SU-DHL-6 (cell line): ENCODE measurements around the gene PTPRC.

Experiments used
- H2AFZ ChIP-seq: fragments of 200-600 bp; sonication (generic); 2 replicates; pipeline ENCODE4 v1.6.1; 2014; ENCODE audit warnings: low read depth, mild to moderate bottlenecking, moderate library complexity, mixed read lengths, antibody characterized with exemption, low read length; ENCODE audit not compliant: severe bottlenecking
- H3F3A ChIP-seq: fragments of 200-600 bp; shearing (Covaris generic); 2 replicates; pipeline ENCODE4 v1.6.0; 2016; ENCODE audit warnings: antibody characterized with exemption, mild to moderate bottlenecking; ENCODE audit not compliant: insufficient read depth
- H3K27ac ChIP-seq: fragments of 200-600 bp; sonication (generic); 2 replicates; pipeline ENCODE4 v1.5.1; 2016; ENCODE audit warnings: low read depth, mild to moderate bottlenecking, low read length, moderate library complexity, mixed read lengths
- H3K27me3 ChIP-seq: fragments of 200-600 bp; sonication (generic), shearing (Covaris generic); 2 replicates; pipeline ENCODE4 v1.6.0; 2014; ENCODE audit warnings: mild to moderate bottlenecking, low read length
- H3K36me3 ChIP-seq: fragments of 200-600 bp; sonication (generic); 2 replicates; pipeline ENCODE4 v1.6.1; 2014; ENCODE audit warnings: mild to moderate bottlenecking, low read length, mixed read lengths
- H3K4me2 ChIP-seq: fragments of 300-600, 200-600 bp; shearing (Covaris generic), sonication (generic); 2 replicates; pipeline ENCODE4 v1.6.0; 2014; ENCODE audit warnings: low read length, low read depth, mild to moderate bottlenecking; ENCODE audit not compliant: poor library complexity, severe bottlenecking
- H3K4me3 ChIP-seq: fragments of 200-600 bp; sonication (generic); 2 replicates; pipeline ENCODE4 v1.5.1; 2014; ENCODE audit warnings: antibody characterized with exemption, low read length, mild to moderate bottlenecking, mixed read lengths; ENCODE audit not compliant: insufficient read depth, poor library complexity, severe bottlenecking
- H3K79me2 ChIP-seq: fragments of 200-600 bp; sonication (generic); 2 replicates; pipeline ENCODE4 v1.6.1; 2014; ENCODE audit warnings: mild to moderate bottlenecking, low read length, moderate library complexity; ENCODE audit not compliant: insufficient read depth
- H3K9ac ChIP-seq: fragments of 200-600 bp; sonication (generic); 2 replicates; pipeline ENCODE4 v1.7.0; 2014; ENCODE audit warnings: mild to moderate bottlenecking, low read length
- H3K9me2 ChIP-seq: fragments of 200-600 bp; sonication (generic); replicated peaks from 2 replicates; pipeline ENCODE4 v1.6.1; 2014; ENCODE audit warnings: low read length; ENCODE audit not compliant: insufficient read depth
- H3K9me3 ChIP-seq: fragments of 200-600 bp; sonication (generic); 2 replicates; pipeline ENCODE4 v1.6.1; 2014; ENCODE audit warnings: low read length, mixed read lengths; ENCODE audit not compliant: insufficient read depth
- H4K20me1 ChIP-seq: fragments of 200-600 bp; sonication (generic); 2 replicates; pipeline ENCODE4 v1.6.1; 2014; ENCODE audit warnings: low read depth, mild to moderate bottlenecking, antibody characterized with exemption, low read length, moderate library complexity, mixed read lengths
- EZH2phosphoT487 ChIP-seq: fragments of 200-600 bp; sonication (generic), shearing (Covaris generic); conservative IDR thresholded peaks from 2 replicates; pipeline ENCODE4 v1.6.1; 2018; ENCODE audit warnings: mild to moderate bottlenecking, antibody characterized with exemption, low read length, moderate library complexity, mixed read lengths
- TF ChIP-seq, protein P1 (sequence below): fragments of 200-600 bp; sonication (generic); IDR thresholded peaks from one replicate; pipeline ENCODE4 v1.5.1; 2017; ENCODE audit warnings: antibody characterized with exemption, mild to moderate bottlenecking, low read length, moderate library complexity; ENCODE audit not compliant: insufficient read depth, poor library complexity, severe bottlenecking

PTPRC gene

GRCh38 chr1:198797656-198798055 is 158.8 kb downstream of the PTPRC start:
- Histone ChIP-seq H3F3A (no peaks in the 10 kb centered on the region), H3K9me2 (no peaks in the 10 kb centered on the region), H3K9me3 (peaks cover 20% of the 10 kb centered on the region; the same call in 1 of the 2 replicates), H4K20me1 (no peaks in the 10 kb centered on the region), H3K36me3 (no peaks in the 10 kb centered on the region), H3K27ac (no peak overlapping the region), H3K79me2 (no peaks in the 10 kb centered on the region), H3K9ac (no peak overlapping the region), H3K4me3 (no peak overlapping the region), H3K27me3 (no peaks in the 10 kb centered on the region), H3K4me2 (no peak overlapping the region), H2AFZ (no peak overlapping the region)
- TF ChIP-seq EZH2phosphoT487 = no peak
- TF ChIP-seq, protein P1, sequence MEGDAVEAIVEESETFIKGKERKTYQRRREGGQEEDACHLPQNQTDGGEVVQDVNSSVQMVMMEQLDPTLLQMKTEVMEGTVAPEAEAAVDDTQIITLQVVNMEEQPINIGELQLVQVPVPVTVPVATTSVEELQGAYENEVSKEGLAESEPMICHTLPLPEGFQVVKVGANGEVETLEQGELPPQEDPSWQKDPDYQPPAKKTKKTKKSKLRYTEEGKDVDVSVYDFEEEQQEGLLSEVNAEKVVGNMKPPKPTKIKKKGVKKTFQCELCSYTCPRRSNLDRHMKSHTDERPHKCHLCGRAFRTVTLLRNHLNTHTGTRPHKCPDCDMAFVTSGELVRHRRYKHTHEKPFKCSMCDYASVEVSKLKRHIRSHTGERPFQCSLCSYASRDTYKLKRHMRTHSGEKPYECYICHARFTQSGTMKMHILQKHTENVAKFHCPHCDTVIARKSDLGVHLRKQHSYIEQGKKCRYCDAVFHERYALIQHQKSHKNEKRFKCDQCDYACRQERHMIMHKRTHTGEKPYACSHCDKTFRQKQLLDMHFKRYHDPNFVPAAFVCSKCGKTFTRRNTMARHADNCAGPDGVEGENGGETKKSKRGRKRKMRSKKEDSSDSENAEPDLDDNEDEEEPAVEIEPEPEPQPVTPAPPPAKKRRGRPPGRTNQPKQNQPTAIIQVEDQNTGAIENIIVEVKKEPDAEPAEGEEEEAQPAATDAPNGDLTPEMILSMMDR = no peak

- Histone ChIP-seq H3K4me3 (no peak overlapping the region), H3K9me2 (no peaks in the 10 kb centered on the region), H3K9me3 (peaks cover 20% of the 10 kb centered on the region; the same call in 1 of the 2 replicates), H3K4me2 (no peak overlapping the region), H3K79me2 (no peaks in the 10 kb centered on the region), H3F3A (no peaks in the 10 kb centered on the region), H3K9ac (no peak overlapping the region), H3K27ac (no peak overlapping the region), H3K27me3 (no peaks in the 10 kb centered on the region), H4K20me1 (no peaks in the 10 kb centered on the region), H3K36me3 (no peaks in the 10 kb centered on the region), H2AFZ (no peak overlapping the region)
- TF ChIP-seq, protein P1 = no peak
- TF ChIP-seq EZH2phosphoT487 = no peak
These were observed 160.1 kb downstream of the PTPRC start for GRCh38 chr1:198798923-198799386.

GRCh38 chr1:198805498-198806151 is 166.8 kb downstream of the PTPRC start:
- no peak for TF ChIP-seq EZH2phosphoT487
- TF ChIP-seq, protein P1 = no peak
- H3F3A ChIP-seq = no peaks in the 10 kb centered on the region
- no peaks in the 10 kb centered on the region for H3K36me3 ChIP-seq
- H3K4me2 ChIP-seq = no peak overlapping the region
- H3K79me2 ChIP-seq = no peaks in the 10 kb centered on the region
- H3K9me3 ChIP-seq = no peaks in the 10 kb centered on the region
- H3K27ac ChIP-seq = no peak overlapping the region
- no peak overlapping the region for H3K9ac ChIP-seq
- no peaks in the 10 kb centered on the region for H3K9me2 ChIP-seq
- no peaks in the 10 kb centered on the region for H3K27me3 ChIP-seq
- no peak overlapping the region for H2AFZ ChIP-seq
- H4K20me1 ChIP-seq = no peaks in the 10 kb centered on the region
- no peak overlapping the region for H3K4me3 ChIP-seq
